H1 (cell line): ENCODE measurements around the gene GNAI2. TPM values are rescaled to one million over a fixed set of nuclear protein-coding genes. Genes with fewer than 3 reads are reported as not detected.
A peak's percentile ranks its signal among the peaks of the same experiment; 100 is the strongest.

Source experiments
- CTCF ChIA-PET: fragments of 300-600 bp; sonication (Branson Sonifier 250); formaldehyde crosslinking; loops from one replicate; lab custom pipeline; 2021; ENCODE audit not compliant: partially characterized antibody; lab: Charles Lee
- POLR2A ChIA-PET: fragments of 300-600 bp; sonication (Branson Sonifier 250); formaldehyde crosslinking; loops from one replicate; lab custom pipeline; 2021; ENCODE audit warnings: inconsistent platforms; ENCODE audit not compliant: partially characterized antibody; lab: Charles Lee
- DNase-seq, 2 experiments: peaks; one replicate each; pipeline versions ENCODE4 v3.0.0 to v3.0.0-alpha.2; 2010 to 2022; ENCODE audit warnings: low spot score in 2 of 2, low read depth in 1 of 2, mixed read lengths in 1 of 2
- FAIRE-seq: peaks from 2 replicates; lab custom pipeline; 2011; peaks lifted over from hg19 to GRCh38; lab: Jason Lieb, UNC
- H2AFZ ChIP-seq: 2 replicates; pipeline ENCODE4 v1.8.1; 2012; ENCODE audit warnings: low read length, inconsistent platforms
- H2AK5ac ChIP-seq: 2 replicates; pipeline ENCODE4 v1.6.1; 2013; ENCODE audit warnings: low read depth, low read length
- H2BK120ac ChIP-seq: replicated peaks from 2 replicates; pipeline ENCODE3; 2013; ENCODE audit warnings: low read depth, low read length, inconsistent platforms
- H2BK12ac ChIP-seq: 2 replicates; pipeline ENCODE4 v1.6.1; 2013; ENCODE audit warnings: low read depth, low read length
- H2BK15ac ChIP-seq: 2 replicates; pipeline ENCODE4 v1.6.1; 2013; ENCODE audit warnings: low read length
- H2BK20ac ChIP-seq: 2 replicates; pipeline ENCODE4 v1.6.1; 2013; ENCODE audit warnings: low read length
- H2BK5ac ChIP-seq: 2 replicates; pipeline ENCODE4 v1.6.1; 2013; ENCODE audit warnings: low read depth, low read length
- H3K14ac ChIP-seq: 2 replicates; pipeline ENCODE4 v1.6.1; 2013; ENCODE audit warnings: inconsistent platforms; ENCODE audit not compliant: insufficient read length
- H3K18ac ChIP-seq: 2 replicates; pipeline ENCODE4 v1.6.1; 2013; ENCODE audit warnings: low read length; ENCODE audit errors: extremely low read depth
- H3K23ac ChIP-seq: 2 replicates; pipeline ENCODE4 v1.6.1; 2013; ENCODE audit warnings: inconsistent platforms; ENCODE audit not compliant: insufficient read length
- H3K23me2 ChIP-seq: 2 replicates; pipeline ENCODE4 v1.6.1; 2013; ENCODE audit warnings: low read depth, low read length
- H3K27ac ChIP-seq: 2 replicates; pipeline ENCODE4 v1.6.1; 2011; ENCODE audit warnings: low read depth, low read length, inconsistent platforms
- H3K27me3 ChIP-seq, 4 experiments: replicated peaks in 1 of 4; 1 replicate in 1 of 4; 2 replicates in 3 of 4; pipeline versions ENCODE4 v1.6.1 to v1.8.1; 2011 to 2013; ENCODE audit warnings: low read length in 3 of 4, mild to moderate bottlenecking in 3 of 4, inconsistent platforms in 2 of 4, mixed read lengths in 2 of 4, moderate library complexity in 1 of 4; ENCODE audit not compliant: control insufficient read depth in 3 of 4, insufficient read depth in 3 of 4; ENCODE audit errors: extremely low read depth in 1 of 4
- H3K36me3 ChIP-seq, 4 experiments: 2 replicates each; pipeline versions ENCODE4 v1.6.1 to v1.8.1; 2011 to 2013; ENCODE audit warnings: mild to moderate bottlenecking in 4 of 4, low read length in 3 of 4, moderate library complexity in 2 of 4, control low read depth in 1 of 4, inconsistent platforms in 1 of 4; ENCODE audit not compliant: insufficient read depth in 4 of 4, control insufficient read depth in 2 of 4
- H3K4ac ChIP-seq: replicated peaks from 2 replicates; pipeline ENCODE3; 2013; ENCODE audit warnings: low read length, low read depth, mixed read lengths, inconsistent platforms; ENCODE audit not compliant: insufficient read length
- H3K4me1 ChIP-seq, 4 experiments: replicated peaks in 1 of 4; 1 replicate in 1 of 4; 2 replicates in 3 of 4; pipeline versions ENCODE4 v1.6.1 to v1.8.1; 2011 to 2013; ENCODE audit warnings: low read length in 3 of 4, inconsistent platforms in 2 of 4, mixed read lengths in 1 of 4; ENCODE audit not compliant: insufficient read depth in 4 of 4, control insufficient read depth in 3 of 4
- H3K4me2 ChIP-seq, 2 experiments: 2 replicates each; pipeline versions ENCODE4 v1.6.1 to v1.8.1; 2011 to 2013; ENCODE audit warnings: low read depth in 2 of 2, low read length in 2 of 2, control low read depth in 1 of 2, inconsistent platforms in 1 of 2, mild to moderate bottlenecking in 1 of 2; ENCODE audit not compliant: insufficient read depth in 1 of 2
- H3K4me3 ChIP-seq, 4 experiments: fragments of 200-600, 300-600 bp in 1 of 4; sonication (generic), shearing (Covaris generic), sonication (Bioruptor Twin) in 1 of 4; 2 replicates each; pipeline versions ENCODE4 v1.5.1 to v1.8.1; 2011 to 2016; ENCODE audit warnings: low read length in 4 of 4, low read depth in 3 of 4, control low read depth in 2 of 4, inconsistent platforms in 2 of 4, mild to moderate bottlenecking in 2 of 4, mixed read lengths in 1 of 4, moderate library complexity in 1 of 4; ENCODE audit not compliant: insufficient read depth in 2 of 4; ENCODE audit errors: extremely low read depth in 1 of 4
- H3K56ac ChIP-seq: replicated peaks from 2 replicates; pipeline ENCODE3; 2013; ENCODE audit warnings: low read depth, mild to moderate bottlenecking, mixed read lengths, low read length, inconsistent platforms; ENCODE audit not compliant: insufficient read length
- H3K79me1 ChIP-seq: 2 replicates; pipeline ENCODE4 v1.6.1; 2013; ENCODE audit warnings: low read depth, low read length, control low read depth
- H3K79me2 ChIP-seq, 2 experiments: 2 replicates each; pipeline versions ENCODE4 v1.6.1 to v1.8.1; 2012 to 2013; ENCODE audit warnings: low read length in 2 of 2, mild to moderate bottlenecking in 2 of 2, inconsistent platforms in 1 of 2; ENCODE audit not compliant: insufficient read depth in 2 of 2, control insufficient read depth in 1 of 2
- H3K9ac ChIP-seq, 4 experiments: replicated peaks in 1 of 4; 1 replicate in 1 of 4; 2 replicates in 3 of 4; pipeline versions ENCODE4 v1.6.1 to v1.8.1; 2011 to 2013; ENCODE audit warnings: low read depth in 3 of 4, low read length in 3 of 4, control low read depth in 2 of 4, mild to moderate bottlenecking in 2 of 4, moderate library complexity in 2 of 4, inconsistent platforms in 1 of 4; ENCODE audit errors: extremely low read depth in 1 of 4
- H3K9me3 ChIP-seq, 2 experiments: 2 replicates each; pipeline versions ENCODE4 v1.6.1 to v1.8.1; 2012 to 2013; ENCODE audit warnings: mild to moderate bottlenecking in 2 of 2, moderate library complexity in 2 of 2, control low read depth in 1 of 2, inconsistent platforms in 1 of 2, low read depth in 1 of 2, low read length in 1 of 2, mixed read lengths in 1 of 2; ENCODE audit not compliant: insufficient read depth in 2 of 2
- H4K20me1 ChIP-seq, 2 experiments: replicated peaks in 1 of 2; 2 replicates each; pipeline versions ENCODE3 to v1.8.1; 2011 to 2013; ENCODE audit warnings: inconsistent platforms in 2 of 2, low read length in 2 of 2, mild to moderate bottlenecking in 1 of 2; ENCODE audit not compliant: insufficient read depth in 2 of 2, control insufficient read depth in 1 of 2
- H4K5ac ChIP-seq: 2 replicates; pipeline ENCODE4 v1.6.1; 2013; ENCODE audit warnings: low read length, low read depth, mixed read lengths, inconsistent platforms; ENCODE audit not compliant: insufficient read length
- H4K8ac ChIP-seq: 2 replicates; pipeline ENCODE4 v1.8.0; 2013; ENCODE audit warnings: mild to moderate bottlenecking, moderate library complexity, low read length, inconsistent platforms; ENCODE audit not compliant: insufficient read depth; ENCODE audit errors: extremely low read depth
- H4K91ac ChIP-seq: replicated peaks from 2 replicates; pipeline ENCODE3; 2013; ENCODE audit warnings: low read length, mixed read lengths, inconsistent platforms; ENCODE audit not compliant: insufficient read length
- HDAC6 ChIP-seq: IDR thresholded peaks from one replicate; pipeline ENCODE4 v1.7.1; 2012; ENCODE audit warnings: low read depth, mild to moderate bottlenecking, inconsistent platforms, low read length, moderate library complexity
- NANOG ChIP-seq: IDR thresholded peaks from 2 replicates; pipeline ENCODE4 v1.6.1; 2011; ENCODE audit warnings: low read length, low read depth, mild to moderate bottlenecking, inconsistent platforms; ENCODE audit not compliant: insufficient read depth, poor library complexity, severe bottlenecking
- SAP30 ChIP-seq: fragments of 300-600 bp; sonication (generic); IDR thresholded peaks from 2 replicates; pipeline ENCODE4 v1.7.1; 2012; ENCODE audit warnings: low read length, moderate library complexity, mild to moderate bottlenecking, inconsistent platforms; ENCODE audit not compliant: insufficient read depth, insufficient replicate concordance
- SP1 ChIP-seq: IDR thresholded peaks from 2 replicates; pipeline ENCODE4 v1.6.1; 2011; ENCODE audit warnings: low read depth, low read length
- SRF ChIP-seq: IDR thresholded peaks from 2 replicates; pipeline ENCODE4 v1.6.1; 2011; ENCODE audit warnings: mild to moderate bottlenecking, low read depth, low read length, moderate library complexity
- SUZ12 ChIP-seq: fragments of 200-600 bp; sonication (generic); IDR thresholded peaks from 2 replicates; pipeline ENCODE4 v1.6.1; 2012; ENCODE audit warnings: mild to moderate bottlenecking, inconsistent platforms, low read length, moderate library complexity, mixed read lengths
- WGBS, 2 experiments: shearing (Covaris generic) in 1 of 2; methylation state at CpG; one replicate each; pipeline versions ENCODE4 v1.1.6 to v1.1.7; 2013 to 2015; ENCODE audit warnings: low lambda C conversion rate in 2 of 2, mixed read lengths in 2 of 2, inconsistent platforms in 1 of 2, low coverage in 1 of 2, missing lambda C conversion rate in 1 of 2; ENCODE audit not compliant: insufficient replicate concordance in 2 of 2, insufficient coverage in 1 of 2, insufficient read length in 1 of 2; ENCODE audit errors: extremely low coverage in 1 of 2, missing lambda C conversion rate in 1 of 2; 5-methylcytosine and 5-hydroxymethylcytosine counted together
- polyA plus RNA-seq, 7 experiments: library from polyadenylated mRNA; depleted of rRNA in 3 of 7; stranded (reverse) in 5 of 7; unstranded in 2 of 7; fragments of >200 nt in 5 of 7; fragments of 200-250 nt in 2 of 7; gene quantifications; 1 replicate in 5 of 7; 2 replicates in 1 of 7; 4 replicates in 1 of 7; pipeline versions ENCODE4 v1.2.1 to v1.2.3, GENCODE V29; 2011 to 2013; ENCODE audit warnings: missing spikeins in 2 of 7, mixed read lengths in 2 of 7
- total RNA-seq: library from RNA; stranded (reverse); fragmentation: NEBNext Ultra II Directional; extraction: Animal tissue kit (Norgen Biotek cat#: 25700); gene quantifications from 2 replicates; pipeline ENCODE4 v1.2.1, GENCODE V29; 2021
- TF ChIP-seq, protein P1 (sequence below): IDR thresholded peaks from 2 replicates; pipeline ENCODE4 v1.6.1; 2012; ENCODE audit warnings: inconsistent platforms
- TF ChIP-seq, protein P2 (sequence below): IDR thresholded peaks from 2 replicates; pipeline ENCODE4 v1.6.1; 2012; ENCODE audit warnings: inconsistent platforms
- TF ChIP-seq, protein P3 (sequence below): IDR thresholded peaks from 2 replicates; pipeline ENCODE4 v1.6.1; 2011; ENCODE audit warnings: low read depth, mild to moderate bottlenecking, low read length; ENCODE audit not compliant: insufficient read depth

The GNAI2 gene
- total and polyA plus RNA-seq, 2 of the 8 experiments (the other 6 are each of a cell fraction or from before 2014, with no cell fraction given): 168 to 539 TPM

DNA sequence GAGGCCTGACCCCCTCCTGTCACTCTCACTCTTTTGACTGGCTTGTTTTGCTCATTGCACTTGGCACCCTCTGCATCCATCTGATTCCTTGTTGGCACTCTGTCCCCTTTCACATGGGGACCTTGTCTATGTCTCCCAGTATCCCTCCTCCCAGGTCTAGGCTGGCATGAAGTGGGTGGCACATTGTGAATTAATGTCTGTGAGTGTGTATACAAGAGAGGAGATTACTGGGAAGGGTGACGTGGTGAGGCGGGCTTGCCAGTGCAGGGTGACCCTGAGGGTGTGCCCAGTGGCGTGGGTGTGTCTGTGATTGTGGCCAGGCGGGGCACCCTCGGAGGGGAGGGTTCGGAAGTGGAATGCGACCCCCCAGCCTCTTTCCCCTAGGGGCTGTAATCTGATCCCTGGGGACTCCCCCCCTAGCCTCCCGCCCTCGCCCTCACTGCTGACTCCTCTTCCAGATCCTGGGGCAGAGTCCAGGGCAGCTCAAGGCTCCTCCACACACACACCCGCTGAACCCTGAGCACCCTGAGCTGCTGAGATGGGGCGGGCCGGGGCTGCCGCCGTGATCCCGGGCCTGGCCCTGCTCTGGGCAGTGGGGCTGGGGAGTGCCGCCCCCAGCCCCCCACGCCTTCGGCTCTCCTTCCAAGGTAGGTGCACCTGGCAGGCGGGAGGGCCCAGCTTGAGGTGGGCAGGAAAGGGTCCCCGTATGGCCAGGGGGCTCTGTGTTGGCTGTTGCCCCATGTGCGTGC is 32.9 kb downstream of the GNAI2 start, which contains the start of gene SEMA3B:
TSS of gene SEMA3B (plus strand) at position 445 of the 749 bp plus-strand sequence. CDS start at position 539, 94 bp downstream.
- Histone ChIP-seq H2BK15ac (peak within 1 kb of the TSS; percentile 99), H3K4me2 (peak within 1 kb of the TSS in 1 of 2 experiments; percentile 28; a peak in 3 of 4 replicates), H2BK12ac (peak within 1 kb of the TSS; percentile 97; the same call in 1 of the 2 replicates), H3K23me2 (peaks cover 4% of the 10 kb centered on the region; the same call in 1 of the 2 replicates), H3K9ac (no peak within 1 kb of the TSS), H4K20me1 (peaks cover 0 to 1% of the 10 kb centered on the region in 2 experiments), H3K36me3 (no peaks in the 10 kb centered on the region), H2BK120ac (no peak within 1 kb of the TSS), H3K4me1 (peaks cover 0 to 49% (median 36%) of the 10 kb centered on the region in 4 experiments; a peak in 6 of 7 replicates), H3K9me3 (no peaks in the 10 kb centered on the region), H3K27ac (no peak within 1 kb of the TSS), H3K4ac (peak within 1 kb of the TSS; percentile 65), H3K79me2 (no peaks in the 10 kb centered on the region), H2AFZ (no peak within 1 kb of the TSS), H2BK5ac (peak within 1 kb of the TSS; percentile 39; the same call in 1 of the 2 replicates), H3K79me1 (no peaks in the 10 kb centered on the region), H3K14ac (no peak within 1 kb of the TSS), H4K91ac (peak within 1 kb of the TSS; percentile 81), H4K5ac (no peak within 1 kb of the TSS), H3K4me3 (no peak within 1 kb of the TSS), H3K56ac (no peak within 1 kb of the TSS), H3K27me3 (peaks cover 7 to 14% (median 9%) of the 10 kb centered on the region in 4 experiments), H3K23ac (no peak within 1 kb of the TSS), H4K8ac (peak within 1 kb of the TSS; percentile 57), H2AK5ac (peak within 1 kb of the TSS; percentile 11), H2BK20ac (peak within 1 kb of the TSS; percentile 72; the same call in 1 of the 2 replicates), H3K18ac (peak within 1 kb of the TSS; percentile 62)
- ChIA-PET CTCF (interaction anchor here (0.6 to 53.5 kb wide), 8 partner anchors 10 to 123 kb away, joined by 3 to 2149 read pairs (median 52); partner anchors contain the start of genes GNAI2, IFRD2, LSMEM2 and SLC38A3), POLR2A (interaction anchor here (1.0 to 4.4 kb wide), 2 partner anchors 9 to 30 kb away, joined by 3 to 35 read pairs; partner anchors contain the start of genes HYAL3 and NAA80)
- FAIRE-seq (no peak), DNase-seq (no peak)
- 70% methylated on average over 18 of the region's 21 CpGs; no CpG with 5 or more reads in 1 of the 2 experiments for WGBS, 2 experiments
- no peak for TF ChIP-seq NANOG
- TF ChIP-seq, protein P1, sequence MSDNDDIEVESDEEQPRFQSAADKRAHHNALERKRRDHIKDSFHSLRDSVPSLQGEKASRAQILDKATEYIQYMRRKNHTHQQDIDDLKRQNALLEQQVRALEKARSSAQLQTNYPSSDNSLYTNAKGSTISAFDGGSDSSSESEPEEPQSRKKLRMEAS: no peak
- TF ChIP-seq SUZ12: no peak
- TF ChIP-seq HDAC6: no peak
- no peak for TF ChIP-seq SP1
- no peak for TF ChIP-seq SRF
- TF ChIP-seq, protein P2, sequence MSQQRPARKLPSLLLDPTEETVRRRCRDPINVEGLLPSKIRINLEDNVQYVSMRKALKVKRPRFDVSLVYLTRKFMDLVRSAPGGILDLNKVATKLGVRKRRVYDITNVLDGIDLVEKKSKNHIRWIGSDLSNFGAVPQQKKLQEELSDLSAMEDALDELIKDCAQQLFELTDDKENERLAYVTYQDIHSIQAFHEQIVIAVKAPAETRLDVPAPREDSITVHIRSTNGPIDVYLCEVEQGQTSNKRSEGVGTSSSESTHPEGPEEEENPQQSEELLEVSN: no peak
- TF ChIP-seq SAP30: no peak
- TF ChIP-seq, protein P3, sequence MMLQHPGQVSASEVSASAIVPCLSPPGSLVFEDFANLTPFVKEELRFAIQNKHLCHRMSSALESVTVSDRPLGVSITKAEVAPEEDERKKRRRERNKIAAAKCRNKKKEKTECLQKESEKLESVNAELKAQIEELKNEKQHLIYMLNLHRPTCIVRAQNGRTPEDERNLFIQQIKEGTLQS: no peak
